ENCODE data around the gene TMEM115. TPM values are rescaled to one million over a fixed set of nuclear protein-coding genes. Genes with fewer than 3 reads are reported as not detected.

Gene TMEM115
- total and polyA plus RNA-seq, 2 donors (not counting 3 experiments of a cell fraction or from before 2014, with no cell fraction given), result 44.7 to 65.5 TPM

- DNase-seq (ENCODE audit: low read depth, low spot score), result peak; percentile 37
- peak overlapping the region; percentile 93 for H3K4me2 ChIP-seq (ENCODE audit: insufficient read depth, low read length)
- peak; percentile 26 for FAIRE-seq
Measured at GRCh38 chr3:50336452-50337174, 22.7 kb downstream of the TMEM115 start.

More at GRCh38 chr3:50336452-50337174, 22.7 kb downstream of the TMEM115 start:
- H3K27ac ChIP-seq (ENCODE audit: insufficient read depth, low read depth, low read length), result peak overlapping the region; percentile 95
- peaks cover 54% of the 10 kb centered on the region for H3K79me2 ChIP-seq (ENCODE audit: control insufficient read depth, insufficient read depth, low read length)
- TSS peak; percentile 63 for BruUV-seq (replicated peaks)
- POLR2A ChIA-PET, result interaction anchor here (0.5 to 6.1 kb wide), 5 partner anchors 9 to 207 kb away, joined by 3 to 38 read pairs (median 7); partner anchors contain the start of genes HYAL2, HYAL3, NAA80 and TUSC2
- H3K9me3 ChIP-seq (replicated peaks; ENCODE audit: control insufficient read depth, insufficient read depth, low read length), result no peaks in the 10 kb centered on the region
- CTCF ChIA-PET, result interaction anchor here (0.9 to 5.0 kb wide), 10 partner anchors 9 to 275 kb away, joined by 3 to 66 read pairs (median 8); partner anchors contain the start of genes CISH, CYB561D2, HYAL2 and HYAL3
- H4K20me1 ChIP-seq (replicated peaks; ENCODE audit: control insufficient read depth, extremely low read depth, insufficient read depth, low read length), result no peaks in the 10 kb centered on the region
- H3K27me3 ChIP-seq (ENCODE audit: control insufficient read depth in 2 of 2, insufficient read depth in 2 of 2, low read length in 2 of 2), result no peaks in the 10 kb centered on the region
- H3K9ac ChIP-seq (replicated peaks; ENCODE audit: extremely low read depth, insufficient read depth, low read length), result peak overlapping the region; percentile 92
- H3K4me1 ChIP-seq (ENCODE audit: control insufficient read depth, extremely low read depth, insufficient read depth, low read length), result peaks cover 43% of the 10 kb centered on the region
- H2AFZ ChIP-seq (ENCODE audit: low read depth, low read length), result no peak overlapping the region
- dilution Hi-C loops (cut with MboI; ENCODE audit: extremely low pct_ligation_motif_present, low sequenced_read_pairs) (no loop called here), intact Hi-C loops (cut with micrococcal nuclease) (loop anchor here (1.0 kb wide), 2 partner anchors 8 to 37 kb away; partner anchors contain the start of genes HYAL3, NAA80 and TUSC2)
- H3K4me3 ChIP-seq (replicated peaks in 1 of 3; ENCODE audit: insufficient read depth in 1 of 3, low read depth in 1 of 3, low read length in 3 of 3), result peak overlapping the region; percentile 85 to 93 (median 90)
- H3K36me3 ChIP-seq (ENCODE audit: control insufficient read depth in 2 of 2, extremely low read depth in 1 of 2, insufficient read depth in 2 of 2, low read length in 2 of 2), result peaks cover under 1 to 5% of the 10 kb centered on the region in 2 experiments
- TF ChIP-seq CTCF (IDR thresholded peaks at IDR 0.05; ENCODE audit: extremely low read depth in 1 of 2, insufficient read depth in 1 of 2, low read depth in 1 of 2, low read length in 2 of 2) (no peak), GATA2 (IDR thresholded peaks at IDR 0.05; ENCODE audit: insufficient read depth, insufficient read length, low read depth, low read length) (peak; percentile 16)
- no peaks in the 10 kb centered on the region for H3K9me1 ChIP-seq (replicated peaks; ENCODE audit: control insufficient read depth, extremely low read depth, insufficient read depth, low read length)
